SK-N-DZ (cell line): ENCODE measurements around the gene GFPT2.

Source experiments
- DNase-seq: peaks from one replicate; pipeline ENCODE4 v3.0.0-alpha.2; 2015; ENCODE audit warnings: low spot score

GFPT2 gene

GRCh38 chr5:180350711-180351465 is 2.2 kb downstream of the GFPT2 start:
- peak; percentile 39 for DNase-seq

- no peak for DNase-seq
Measured at GRCh38 chr5:180350296-180350695, 2.8 kb downstream of the GFPT2 start.

GRCh38 chr5:180349391-180349790 is 3.7 kb downstream of the GFPT2 start:
- no peak for DNase-seq

- DNase-seq = no peak
Measured at GRCh38 chr5:180348336-180348735, 4.8 kb downstream of the GFPT2 start.

GRCh38 chr5:180347702-180348101 is 5.4 kb downstream of the GFPT2 start:
- DNase-seq = no peak

- no peak for DNase-seq
Measured at GRCh38 chr5:180346358-180346757, 6.8 kb downstream of the GFPT2 start.

- DNase-seq = no peak
Measured at GRCh38 chr5:180345781-180346180, 7.4 kb downstream of the GFPT2 start.

GRCh38 chr5:180345186-180345585 is 8.0 kb downstream of the GFPT2 start:
- no peak for DNase-seq

- DNase-seq = no peak
Measured at GRCh38 chr5:180344696-180344999, 8.5 kb downstream of the GFPT2 start.

GRCh38 chr5:180343831-180344695 is 9.1 kb downstream of the GFPT2 start:
- DNase-seq = no peak

GRCh38 chr5:180343110-180343830 is 9.9 kb downstream of the GFPT2 start:
- DNase-seq = no peak

GRCh38 chr5:180341595-180341994 is 11.5 kb downstream of the GFPT2 start:
- DNase-seq = no peak

GRCh38 chr5:180340856-180341255 is 12.3 kb downstream of the GFPT2 start:
- no peak for DNase-seq

- DNase-seq = no peak
Measured at GRCh38 chr5:180339583-180340183, 13.5 kb downstream of the GFPT2 start.

GRCh38 chr5:180338001-180338707 is 15.0 kb downstream of the GFPT2 start:
- DNase-seq = no peak

- no peak for DNase-seq
Measured at GRCh38 chr5:180336234-180337020, 16.7 kb downstream of the GFPT2 start.

- DNase-seq = no peak
Measured at GRCh38 chr5:180335614-180336233, 17.4 kb downstream of the GFPT2 start.

- no peak for DNase-seq
Measured at GRCh38 chr5:180334751-180335613, 18.2 kb downstream of the GFPT2 start.

GRCh38 chr5:180334176-180334575 is 19.0 kb downstream of the GFPT2 start:
- DNase-seq = no peak
